Smooth muscle cell (in vitro differentiated cells): ENCODE results near the gene LRRC75A. TPM values are rescaled to one million over a fixed set of nuclear protein-coding genes. Genes with fewer than 3 reads are reported as not detected.
A peak's percentile ranks its signal among the peaks of the same experiment; 100 is the strongest.

Source experiments
- DNase-seq: peaks from one replicate; lab custom pipeline; 2025; ENCODE audit not compliant: unreplicated experiment; lab: John Stamatoyannopoulos, UW
- H2AFZ ChIP-seq: fragments of 200-600 bp; sonication (generic); 2 replicates; pipeline ENCODE4 v1.6.0; 2016; ENCODE audit warnings: antibody characterized with exemption, low read depth, mild to moderate bottlenecking
- H3F3A ChIP-seq: fragments of 200-600 bp; sonication (generic); 2 replicates; pipeline ENCODE4 v1.6.0; 2017; ENCODE audit warnings: antibody characterized with exemption, low read depth
- H3K27ac ChIP-seq: fragments of 200-600 bp; sonication (generic); 2 replicates; pipeline ENCODE4 v1.5.1; 2016; ENCODE audit warnings: low read depth, mild to moderate bottlenecking
- H3K27me3 ChIP-seq: fragments of 200-600 bp; sonication (generic); 2 replicates; pipeline ENCODE4 v1.6.1; 2016; ENCODE audit warnings: low read depth, mild to moderate bottlenecking
- H3K36me3 ChIP-seq: fragments of 200-600 bp; sonication (generic); 2 replicates; pipeline ENCODE4 v1.5.1; 2016; ENCODE audit warnings: low read depth
- H3K4me1 ChIP-seq: fragments of 200-600 bp; sonication (generic); 2 replicates; pipeline ENCODE4 v1.5.1; 2016; ENCODE audit warnings: low read depth
- H3K4me2 ChIP-seq: fragments of 200-600 bp; sonication (generic); 2 replicates; pipeline ENCODE4 v1.6.0; 2016; ENCODE audit warnings: mild to moderate bottlenecking
- H3K4me3 ChIP-seq: fragments of 200-600 bp; sonication (generic); 2 replicates; pipeline ENCODE4 v1.5.1; 2016; ENCODE audit warnings: mild to moderate bottlenecking
- H3K79me2 ChIP-seq: fragments of 200-600 bp; sonication (generic); 2 replicates; pipeline ENCODE4 v1.6.0; 2016; ENCODE audit warnings: low read depth, mild to moderate bottlenecking
- H3K9ac ChIP-seq: fragments of 200-600 bp; sonication (generic); 2 replicates; pipeline ENCODE4 v1.6.0; 2016; ENCODE audit warnings: low read depth
- H3K9me3 ChIP-seq: fragments of 200-600 bp; sonication (generic); replicated peaks from 2 replicates; pipeline ENCODE4 v1.5.1; 2016; ENCODE audit warnings: low read depth
- H4K20me1 ChIP-seq: fragments of 200-600 bp; sonication (generic); 2 replicates; pipeline ENCODE4 v1.6.0; 2016; ENCODE audit warnings: low read depth
- WGBS: methylation state at CpG from one replicate; pipeline ENCODE4 v1.1.7; 2016; ENCODE audit warnings: low lambda C conversion rate; 5-methylcytosine and 5-hydroxymethylcytosine counted together
- polyA plus RNA-seq: library from polyadenylated mRNA; unstranded; fragments of >200 nt; fragmentation: Nextera tagmentation; extraction: Ambion mirVana; gene quantifications from 2 replicates; pipeline ENCODE4 v1.2.1, GENCODE V29; 2016
- total RNA-seq: library from RNA; depleted of rRNA; stranded (reverse); fragments of >200 nt; gene quantifications from 2 replicates; pipeline ENCODE4 v1.2.3, GENCODE V29; 2014
- TF ChIP-seq, protein P1 (sequence below): fragments of 200-600 bp; sonication (generic); IDR thresholded peaks from 2 replicates; pipeline ENCODE4 v1.5.1; 2017; ENCODE audit warnings: borderline replicate concordance, mild to moderate bottlenecking, antibody characterized with exemption; ENCODE audit not compliant: insufficient read depth, poor library complexity, severe bottlenecking

LRRC75A gene
- total and polyA plus RNA-seq, 2 experiments from 2014 or later = 0.76 to 2.2 TPM

DNA sequence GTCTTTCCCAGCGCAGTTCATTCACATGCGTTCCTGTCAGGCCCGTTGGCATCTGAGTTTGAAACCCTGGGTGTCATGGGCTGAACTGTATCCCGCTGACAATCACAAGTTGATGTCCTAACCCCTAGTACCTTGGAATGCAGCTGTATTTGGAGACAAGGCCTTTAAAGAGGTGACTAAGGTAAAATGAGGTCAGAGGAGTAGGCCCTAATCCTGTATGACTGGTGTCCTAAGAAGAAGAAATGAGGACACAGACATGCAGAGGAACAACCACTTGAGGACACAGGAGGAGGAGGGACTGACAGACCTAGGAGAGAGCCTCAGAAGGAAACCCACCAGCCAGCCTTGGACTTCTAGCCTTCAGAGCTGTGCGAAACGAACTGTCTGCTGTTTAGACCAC, 43.5 kb downstream of the LRRC75A start:
- H3K4me2 ChIP-seq = no peak overlapping the region
- TF ChIP-seq, protein P1, sequence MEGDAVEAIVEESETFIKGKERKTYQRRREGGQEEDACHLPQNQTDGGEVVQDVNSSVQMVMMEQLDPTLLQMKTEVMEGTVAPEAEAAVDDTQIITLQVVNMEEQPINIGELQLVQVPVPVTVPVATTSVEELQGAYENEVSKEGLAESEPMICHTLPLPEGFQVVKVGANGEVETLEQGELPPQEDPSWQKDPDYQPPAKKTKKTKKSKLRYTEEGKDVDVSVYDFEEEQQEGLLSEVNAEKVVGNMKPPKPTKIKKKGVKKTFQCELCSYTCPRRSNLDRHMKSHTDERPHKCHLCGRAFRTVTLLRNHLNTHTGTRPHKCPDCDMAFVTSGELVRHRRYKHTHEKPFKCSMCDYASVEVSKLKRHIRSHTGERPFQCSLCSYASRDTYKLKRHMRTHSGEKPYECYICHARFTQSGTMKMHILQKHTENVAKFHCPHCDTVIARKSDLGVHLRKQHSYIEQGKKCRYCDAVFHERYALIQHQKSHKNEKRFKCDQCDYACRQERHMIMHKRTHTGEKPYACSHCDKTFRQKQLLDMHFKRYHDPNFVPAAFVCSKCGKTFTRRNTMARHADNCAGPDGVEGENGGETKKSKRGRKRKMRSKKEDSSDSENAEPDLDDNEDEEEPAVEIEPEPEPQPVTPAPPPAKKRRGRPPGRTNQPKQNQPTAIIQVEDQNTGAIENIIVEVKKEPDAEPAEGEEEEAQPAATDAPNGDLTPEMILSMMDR = no peak
- peaks cover 87% of the 10 kb centered on the region for H4K20me1 ChIP-seq
- H3K9me3 ChIP-seq = no peaks in the 10 kb centered on the region
- H3K36me3 ChIP-seq = no peaks in the 10 kb centered on the region
- 91% methylated on average over 6 of the region's 6 CpGs for WGBS
- no peak for DNase-seq
- H3K27ac ChIP-seq = peak overlapping the region; percentile 27
- no peaks in the 10 kb centered on the region for H3K27me3 ChIP-seq
- peaks cover 39% of the 10 kb centered on the region for H3F3A ChIP-seq
- no peak overlapping the region for H3K4me3 ChIP-seq
- H3K79me2 ChIP-seq = no peaks in the 10 kb centered on the region
- H3K9ac ChIP-seq = no peak overlapping the region
- H2AFZ ChIP-seq = no peak overlapping the region
- peaks cover 2% of the 10 kb centered on the region for H3K4me1 ChIP-seq

DNA sequence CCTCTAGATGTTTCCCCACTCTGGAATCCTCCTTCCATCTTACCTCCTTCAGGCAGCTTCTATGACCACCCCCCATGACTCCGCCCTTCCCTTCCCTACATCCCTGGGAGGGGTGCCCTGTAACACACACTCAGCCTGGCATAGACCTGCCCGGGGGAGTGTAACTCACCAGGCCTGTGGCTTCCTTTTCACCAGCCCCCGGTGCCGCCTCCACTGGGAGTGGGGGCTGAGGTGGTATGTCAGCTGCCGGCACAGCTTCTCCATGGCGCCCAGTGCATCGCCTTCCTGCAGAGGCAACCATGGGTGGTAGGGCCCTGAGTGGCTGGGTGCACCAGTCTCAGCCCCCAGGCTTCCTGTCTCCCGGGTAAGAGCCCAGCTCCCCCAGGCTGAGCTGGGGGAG, 44.3 kb downstream of the LRRC75A start:
- Histone ChIP-seq H2AFZ (no peak overlapping the region), H3F3A (peaks cover 47% of the 10 kb centered on the region), H3K4me3 (no peak overlapping the region), H3K4me2 (no peak overlapping the region), H3K9me3 (no peaks in the 10 kb centered on the region), H3K9ac (no peak overlapping the region), H4K20me1 (peaks cover 92% of the 10 kb centered on the region), H3K79me2 (no peaks in the 10 kb centered on the region), H3K4me1 (no peaks in the 10 kb centered on the region), H3K36me3 (no peaks in the 10 kb centered on the region), H3K27me3 (no peaks in the 10 kb centered on the region), H3K27ac (no peak overlapping the region)
- DNase-seq = no peak
- TF ChIP-seq, protein P1 = no peak
- 96% methylated on average over 8 of the region's 8 CpGs for WGBS

GRCh38 chr17:16446338-16446983, 45.5 kb downstream of the LRRC75A start:
- H3K4me2 ChIP-seq = no peak overlapping the region
- peaks cover 5% of the 10 kb centered on the region for H3K36me3 ChIP-seq
- no peaks in the 10 kb centered on the region for H3K9me3 ChIP-seq
- no peaks in the 10 kb centered on the region for H3K27me3 ChIP-seq
- H3K4me1 ChIP-seq = peaks cover 7% of the 10 kb centered on the region
- H3K9ac ChIP-seq = no peak overlapping the region
- H3F3A ChIP-seq = peaks cover 54% of the 10 kb centered on the region
- H3K27ac ChIP-seq = peak overlapping the region; percentile 28
- DNase-seq = no peak
- peaks cover 97% of the 10 kb centered on the region for H4K20me1 ChIP-seq
- H2AFZ ChIP-seq = no peak overlapping the region
- no peak overlapping the region for H3K4me3 ChIP-seq
- TF ChIP-seq, protein P1 = no peak
- 94% methylated on average over 12 of the region's 12 CpGs for WGBS
- H3K79me2 ChIP-seq = peaks cover 7% of the 10 kb centered on the region
